HepG2 (cell line): Measurements from ENCODE around the gene TLCD1. TPM values are rescaled to one million over a fixed set of nuclear protein-coding genes. Genes with fewer than 3 reads are reported as not detected.
A peak's percentile ranks its signal among the peaks of the same experiment; 100 is the strongest.

Experiments
- AGO1 ChIP-seq: fragments of 200-400 bp; formaldehyde crosslinking; IDR thresholded peaks from 2 replicates; pipeline ENCODE4 v1.6.1; 2017; ENCODE audit warnings: mild to moderate bottlenecking, low read depth, low read length, moderate library complexity; ENCODE audit not compliant: poor library complexity, severe bottlenecking
- ATF4 ChIP-seq, 2 experiments: fragments of 450-650 bp in 1 of 2; sonication (generic) in 1 of 2; formaldehyde crosslinking; IDR thresholded peaks; 2 replicates each; pipeline versions ENCODE4 v1.5.0 to v1.8.0; 2020 to 2022; ENCODE audit warnings: mild to moderate bottlenecking in 1 of 2, missing genetic modification reagents in 1 of 2
- BCL6 ChIP-seq: IDR thresholded peaks from 2 replicates; pipeline ENCODE4 v1.6.1; 2016; ENCODE audit warnings: missing genetic modification reagents, missing compliant biosample characterization
- CHD2 ChIP-seq: IDR thresholded peaks from 2 replicates; pipeline ENCODE4 v1.6.1; 2011; ENCODE audit warnings: low read depth, low read length, improper control_type of control experiment
- EEA1 ChIP-seq: sonication (generic); formaldehyde crosslinking; IDR thresholded peaks from 2 replicates; pipeline ENCODE4 v1.5.1; 2020; ENCODE audit warnings: mild to moderate bottlenecking, missing genetic modification reagents, borderline replicate concordance
- IKZF1 ChIP-seq: fragments of 450-650 bp; IDR thresholded peaks from 2 replicates; pipeline ENCODE4 v1.7.1; 2016
- IRF2 ChIP-seq: IDR thresholded peaks from 2 replicates; pipeline ENCODE4 v1.6.1; 2018; ENCODE audit warnings: missing genetic modification reagents, missing compliant biosample characterization
- KLF11 ChIP-seq: IDR thresholded peaks from 2 replicates; pipeline ENCODE4 v1.6.1; 2016; ENCODE audit warnings: missing compliant biosample characterization
- PRDM4 ChIP-seq: sonication (generic); formaldehyde crosslinking; IDR thresholded peaks from 2 replicates; pipeline ENCODE4 v1.9.0; 2021; ENCODE audit warnings: missing genetic modification reagents, borderline replicate concordance
- RBAK ChIP-seq: sonication (generic); formaldehyde crosslinking; IDR thresholded peaks from 2 replicates; pipeline ENCODE4 v1.5.1; 2020; ENCODE audit warnings: mild to moderate bottlenecking, missing genetic modification reagents
- TOE1 ChIP-seq: sonication (generic); formaldehyde crosslinking; IDR thresholded peaks from 2 replicates; pipeline ENCODE4 v1.4.0; 2020; ENCODE audit warnings: mild to moderate bottlenecking, missing genetic modification reagents
- ZNF10 ChIP-seq: sonication (generic); formaldehyde crosslinking; IDR thresholded peaks from 2 replicates; pipeline ENCODE4 v1.4.0; 2020; ENCODE audit warnings: mild to moderate bottlenecking, low read depth, missing genetic modification reagents, borderline replicate concordance
- ZNF253 ChIP-seq: sonication (generic); formaldehyde crosslinking; IDR thresholded peaks from 2 replicates; pipeline ENCODE4 v1.8.0; 2022; ENCODE audit warnings: mild to moderate bottlenecking, missing genetic modification reagents, borderline replicate concordance
- ZNF552 ChIP-seq: sonication (generic); formaldehyde crosslinking; IDR thresholded peaks from 2 replicates; pipeline ENCODE4 v1.9.0; 2022; ENCODE audit warnings: missing genetic modification reagents, mild to moderate bottlenecking, borderline replicate concordance
- ZNF687 ChIP-seq: sonication (generic); formaldehyde crosslinking; IDR thresholded peaks from 2 replicates; pipeline ENCODE4 v1.5.1; 2020; ENCODE audit warnings: mild to moderate bottlenecking, missing genetic modification reagents, moderate library complexity
- ZNF691 ChIP-seq: sonication (generic); formaldehyde crosslinking; IDR thresholded peaks from 2 replicates; pipeline ENCODE4 v1.4.0; 2020; ENCODE audit warnings: missing genetic modification reagents, low read depth, mild to moderate bottlenecking, borderline replicate concordance
- ZNF768 ChIP-seq: sonication (generic); formaldehyde crosslinking; IDR thresholded peaks from 2 replicates; pipeline ENCODE4 v1.4.0; 2020; ENCODE audit warnings: missing genetic modification reagents
- ZNF772 ChIP-seq: sonication (generic); formaldehyde crosslinking; IDR thresholded peaks from 2 replicates; pipeline ENCODE4 v1.5.0; 2020; ENCODE audit warnings: mild to moderate bottlenecking, missing genetic modification reagents
- ZNF883 ChIP-seq: sonication (generic); formaldehyde crosslinking; IDR thresholded peaks from 2 replicates; pipeline ENCODE4 v1.5.1; 2020; ENCODE audit warnings: mild to moderate bottlenecking, missing genetic modification reagents; ENCODE audit errors: not compliant biosample characterization
- polyA plus RNA-seq, 8 experiments: library from polyadenylated mRNA; depleted of rRNA in 3 of 8; stranded (reverse) in 7 of 8; unstranded in 1 of 8; fragments of >200 nt; fragmentation: Illumina TruSeq in 4 of 8; extraction: Trizol in 4 of 8; gene quantifications; 2 replicates each; pipeline versions ENCODE4 v1.2.1 to v1.2.3, GENCODE V29; 2011 to 2016; ENCODE audit warnings: low read depth in 4 of 8, missing spikeins in 1 of 8, mixed read lengths in 1 of 8; ENCODE audit not compliant: insufficient read depth in 1 of 8
- total RNA-seq, 5 experiments: library from RNA; depleted of rRNA; stranded (reverse); fragments of >200 nt; fragmentation: Illumina TruSeq; extraction: Trizol; gene quantifications; 2 replicates each; pipeline ENCODE4 v1.2.3, GENCODE V29; 2016; ENCODE audit warnings: low read depth in 1 of 5

TLCD1 gene
- total and polyA plus RNA-seq, 2 of the 13 experiments (the other 11 are each of a cell fraction or from before 2014, with no cell fraction given): 14.9 to 19.6 TPM

- TF ChIP-seq ZNF691 (CRISPR knock-in tag) (peak; percentile 61; the same call in 1 of the 2 replicates), BCL6 (CRISPR knock-in tag) (peak; percentile 8; the same call in 1 of the 2 replicates), PRDM4 (no peak), KLF11 (CRISPR knock-in tag) (no peak), TOE1 (no peak), EEA1 (CRISPR knock-in tag) (peak; percentile 78), ZNF253 (CRISPR knock-in tag) (peak; percentile 77; the same call in 1 of the 2 replicates), ZNF10 (CRISPR knock-in tag) (no peak), ZNF768 (CRISPR knock-in tag) (peak; percentile 60; the same call in 1 of the 2 replicates), CHD2 (0 out of 2 replicates have a peak, but pooled peaks have one; percentile 31), IKZF1 (no peak), ZNF552 (peak; percentile 61; the same call in 1 of the 2 replicates), ZNF687 (CRISPR knock-in tag) (peak; percentile 93), IRF2 (CRISPR knock-in tag) (peak; percentile 31; the same call in 1 of the 2 replicates), AGO1 (peak; percentile 98), ZNF883 (peak; percentile 94), ZNF772 (CRISPR knock-in tag) (peak; percentile 82; the same call in 1 of the 2 replicates), RBAK (CRISPR knock-in tag) (no peak), ATF4 (CRISPR knock-in tag; IDR thresholded peaks at IDR 0.05) (peak in 1 of 2 experiments; percentile 51; a peak in 1 of 4 replicates)
These were observed 290 bp downstream of the TLCD1 start (continued) for GRCh38 chr17:28725660-28726225.
